Measurements from ENCODE around the gene MT1F.
"Not testable (repeated sequence)": the region's sequence is repeated elsewhere in the genome, so short reads cannot be mapped to it uniquely, and the experiment has no call there.

Gene MT1F

DNA sequence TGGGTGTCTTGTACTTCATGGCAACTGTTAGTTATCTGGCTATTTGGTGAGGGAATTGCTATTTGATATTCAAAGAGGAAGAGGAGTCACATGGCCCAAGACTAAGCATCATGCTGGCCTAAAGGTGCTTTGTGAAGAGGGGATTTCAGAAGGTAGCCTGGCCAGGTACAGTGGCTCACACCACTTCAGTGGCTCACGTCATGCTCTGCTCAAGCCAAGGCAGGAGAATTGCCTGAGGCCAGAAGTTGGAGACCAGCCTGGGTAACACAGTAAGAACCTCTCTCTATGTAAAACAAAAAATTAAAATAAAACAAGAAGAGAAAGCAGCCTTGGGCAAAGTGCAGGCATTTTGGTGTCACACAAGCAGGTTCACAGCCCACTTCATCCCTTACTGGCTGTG, 12.4 kb upstream of the MT1F start:
- DNase-seq (ENCODE audit: low read depth), result no peak

DNA sequence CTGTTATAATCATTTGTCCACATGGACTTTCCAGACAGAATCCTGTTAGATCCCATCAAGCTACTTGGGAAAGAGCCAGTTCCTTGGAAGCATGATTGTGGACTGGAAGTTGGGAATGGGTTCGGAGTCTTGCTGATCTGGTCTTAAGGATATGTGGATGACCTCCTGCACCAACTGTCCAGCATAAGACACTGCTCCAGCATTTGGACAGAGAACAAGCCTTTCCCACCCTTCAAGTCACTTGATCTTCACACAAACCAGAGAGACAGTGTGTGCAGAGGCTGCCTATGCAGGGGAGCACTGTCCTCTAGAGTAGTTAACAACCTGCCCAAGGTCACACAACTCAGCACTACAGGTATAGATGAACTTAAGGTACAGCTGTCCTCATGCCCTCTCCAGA, 11.9 kb upstream of the MT1F start:
- no peak for DNase-seq (ENCODE audit: low read depth)

DNA sequence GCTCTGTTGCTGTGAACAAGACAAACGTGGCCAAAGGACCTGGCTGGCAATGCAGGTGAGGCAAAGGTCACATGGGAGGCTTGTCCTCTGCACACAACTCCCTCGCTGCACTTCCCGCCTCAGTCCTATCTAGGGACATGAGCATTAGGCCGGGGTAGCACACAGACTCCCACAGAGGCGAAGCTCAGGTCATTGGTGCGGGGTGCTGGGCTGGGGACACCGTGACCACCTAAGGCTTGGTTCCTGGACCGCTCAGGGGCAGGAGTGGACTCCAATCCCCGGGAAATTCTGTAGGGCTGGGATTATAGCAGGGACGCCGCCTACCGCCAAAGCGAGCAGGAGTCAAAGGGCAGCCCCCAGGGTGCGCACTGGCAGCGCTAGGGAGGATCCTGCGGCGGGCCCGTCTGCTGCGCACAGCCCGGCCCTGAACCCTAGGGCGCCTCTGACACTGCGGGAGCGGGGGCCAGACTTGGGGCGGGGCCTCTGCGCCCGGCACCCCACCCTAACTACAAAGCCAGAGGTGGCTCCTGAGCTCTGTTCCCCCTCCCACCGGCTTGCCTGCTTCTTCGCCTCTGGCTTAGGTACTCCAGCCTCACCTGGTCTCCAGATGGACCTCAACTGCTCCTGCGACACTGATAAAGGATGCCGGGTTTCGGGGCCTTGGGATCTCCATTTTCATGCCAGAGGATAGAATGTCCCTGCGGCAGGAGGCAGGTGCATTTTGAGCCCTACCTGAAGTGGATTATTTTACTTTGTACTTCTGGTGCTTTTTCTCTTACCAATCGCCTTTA, 9.9 kb upstream of the MT1F start:
- DNase-seq (ENCODE audit: low read depth), result no peak

DNA sequence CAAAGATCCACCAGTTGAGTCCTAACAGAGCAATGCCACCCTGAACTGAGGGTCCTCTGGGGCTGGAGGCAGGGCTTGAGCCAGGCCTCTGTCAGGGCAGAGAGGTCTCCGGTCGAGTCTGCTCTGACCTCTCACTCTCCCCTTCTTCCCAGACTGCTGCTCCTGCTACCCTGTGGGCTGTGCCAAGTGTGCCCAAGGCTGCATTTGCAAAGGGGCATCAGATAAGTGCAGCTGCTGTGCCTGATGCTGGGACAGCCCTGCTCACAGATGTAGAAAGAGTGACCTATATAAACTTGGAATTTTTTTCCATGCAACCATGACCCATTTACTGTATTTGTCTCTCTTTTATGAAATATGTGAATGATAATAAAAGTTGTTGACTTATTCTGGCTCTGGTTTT, 8.5 kb upstream of the MT1F start:
- no peak for DNase-seq (ENCODE audit: low read depth)

DNA sequence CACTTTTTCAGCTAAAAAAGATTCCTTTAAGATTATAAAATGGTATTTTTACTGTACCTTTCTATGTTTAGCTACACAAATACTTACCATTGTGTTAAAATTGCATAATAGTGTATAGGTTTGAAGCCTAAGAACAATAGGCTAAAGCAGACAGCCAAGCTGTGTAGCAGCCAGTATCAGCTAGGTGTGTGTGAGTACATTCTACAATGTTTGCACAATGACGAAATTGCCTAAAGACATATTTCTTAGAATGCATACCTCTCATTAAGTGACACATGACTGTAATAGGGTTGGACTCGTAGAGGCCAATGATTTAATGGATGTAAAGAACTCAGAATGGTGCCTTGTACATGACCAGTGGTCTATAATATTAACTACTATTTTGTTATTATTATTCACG, 7.9 kb upstream of the MT1F start:
- no peak for DNase-seq (ENCODE audit: low read depth)

DNA sequence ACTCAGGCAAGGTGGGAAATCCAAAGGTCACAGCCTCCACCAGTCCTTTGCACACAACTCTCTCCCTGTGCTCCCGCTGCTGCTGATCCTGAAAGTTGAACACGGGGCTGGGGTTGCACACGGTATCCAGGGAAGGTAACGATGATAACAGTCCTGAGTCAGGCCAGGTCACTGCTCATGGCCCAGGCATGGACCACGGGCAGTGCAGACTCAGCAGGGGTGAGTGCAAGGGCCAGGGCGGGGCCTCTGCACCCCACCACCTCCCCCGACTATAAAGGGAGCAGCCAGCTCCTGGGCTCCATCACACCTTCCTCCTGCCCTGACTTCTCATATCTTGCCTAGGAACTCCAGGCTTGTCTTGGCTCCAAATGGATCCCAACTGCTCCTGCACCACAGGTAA, 6.2 kb upstream of the MT1F start, which contains the start of gene MT1B:
Gene MT1B (plus strand): TSS at position 301 of the 400 bp plus-strand sequence. CDS start 68 bp downstream, at position 369.
- no peak for DNase-seq (ENCODE audit: low read depth)

DNA sequence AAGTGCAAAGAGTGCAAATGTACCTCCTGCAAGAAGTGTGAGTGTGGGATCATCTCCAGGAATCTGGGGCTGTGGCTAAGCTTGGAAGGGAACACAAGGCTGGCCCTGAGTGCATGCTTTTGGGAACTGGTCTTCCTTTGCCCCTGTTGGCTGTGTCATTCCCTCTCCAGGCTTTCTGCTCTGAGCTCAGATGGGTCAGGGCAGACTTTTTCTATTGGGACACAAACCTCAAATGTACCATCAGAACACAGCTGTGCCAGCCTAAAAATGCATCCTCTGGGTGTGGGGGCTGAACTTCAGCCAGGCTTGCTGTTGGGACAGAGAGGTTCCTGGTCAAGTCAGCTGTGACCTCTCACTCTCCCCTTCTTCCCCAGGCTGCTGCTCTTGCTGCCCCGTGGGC, 5.2 kb upstream of the MT1F start:
- DNase-seq (ENCODE audit: low read depth), result no peak

DNA sequence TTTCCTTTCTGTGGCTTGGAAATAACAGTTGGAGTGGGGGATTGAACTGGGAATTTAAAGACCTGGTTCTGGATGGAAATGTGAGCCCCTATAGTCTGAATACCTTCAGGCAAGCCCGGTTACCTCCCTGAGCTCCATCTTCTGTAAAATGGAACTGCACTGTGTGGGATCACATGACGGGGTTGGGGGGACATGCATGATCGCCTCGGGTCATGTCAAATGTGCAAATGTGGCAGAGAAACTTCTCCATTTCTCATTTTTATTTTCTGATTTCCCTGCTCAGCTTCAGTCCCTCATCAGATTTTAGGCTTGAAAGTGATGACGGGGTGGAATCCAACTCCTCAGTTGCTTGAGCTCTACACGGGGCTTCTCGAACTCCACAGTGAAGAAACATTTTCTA, 4.5 kb upstream of the MT1F start:
- DNase-seq (ENCODE audit: low read depth), result no peak

DNA sequence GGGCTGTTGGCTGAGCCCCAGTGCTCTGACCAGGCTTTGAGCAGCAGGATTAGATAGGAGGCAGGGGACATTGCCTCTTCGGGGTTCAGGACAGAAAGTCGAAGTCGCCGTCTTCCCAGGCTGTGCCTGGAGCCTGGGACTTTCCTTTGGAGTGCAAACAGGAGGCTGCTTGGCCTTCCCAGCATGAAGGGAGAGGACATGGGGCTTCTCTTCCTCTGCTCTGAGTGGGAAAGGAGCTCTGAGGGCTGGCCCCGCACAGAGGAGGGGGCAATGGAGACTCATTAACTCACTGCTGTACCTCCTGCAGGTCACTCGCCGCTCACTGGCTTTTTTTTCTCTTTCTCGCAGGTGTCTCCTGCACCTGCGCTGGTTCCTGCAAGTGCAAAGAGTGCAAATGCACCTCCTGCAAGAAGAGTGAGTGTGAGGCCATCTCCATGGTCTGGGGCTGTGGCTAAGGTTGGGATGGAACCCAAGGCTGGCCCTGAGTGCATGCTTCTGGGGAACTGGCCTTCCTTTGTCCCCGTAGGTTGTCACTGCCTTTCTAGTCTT, 642 bp downstream of the MT1F start:
- no peak for DNase-seq (ENCODE audit: low read depth)

DNA sequence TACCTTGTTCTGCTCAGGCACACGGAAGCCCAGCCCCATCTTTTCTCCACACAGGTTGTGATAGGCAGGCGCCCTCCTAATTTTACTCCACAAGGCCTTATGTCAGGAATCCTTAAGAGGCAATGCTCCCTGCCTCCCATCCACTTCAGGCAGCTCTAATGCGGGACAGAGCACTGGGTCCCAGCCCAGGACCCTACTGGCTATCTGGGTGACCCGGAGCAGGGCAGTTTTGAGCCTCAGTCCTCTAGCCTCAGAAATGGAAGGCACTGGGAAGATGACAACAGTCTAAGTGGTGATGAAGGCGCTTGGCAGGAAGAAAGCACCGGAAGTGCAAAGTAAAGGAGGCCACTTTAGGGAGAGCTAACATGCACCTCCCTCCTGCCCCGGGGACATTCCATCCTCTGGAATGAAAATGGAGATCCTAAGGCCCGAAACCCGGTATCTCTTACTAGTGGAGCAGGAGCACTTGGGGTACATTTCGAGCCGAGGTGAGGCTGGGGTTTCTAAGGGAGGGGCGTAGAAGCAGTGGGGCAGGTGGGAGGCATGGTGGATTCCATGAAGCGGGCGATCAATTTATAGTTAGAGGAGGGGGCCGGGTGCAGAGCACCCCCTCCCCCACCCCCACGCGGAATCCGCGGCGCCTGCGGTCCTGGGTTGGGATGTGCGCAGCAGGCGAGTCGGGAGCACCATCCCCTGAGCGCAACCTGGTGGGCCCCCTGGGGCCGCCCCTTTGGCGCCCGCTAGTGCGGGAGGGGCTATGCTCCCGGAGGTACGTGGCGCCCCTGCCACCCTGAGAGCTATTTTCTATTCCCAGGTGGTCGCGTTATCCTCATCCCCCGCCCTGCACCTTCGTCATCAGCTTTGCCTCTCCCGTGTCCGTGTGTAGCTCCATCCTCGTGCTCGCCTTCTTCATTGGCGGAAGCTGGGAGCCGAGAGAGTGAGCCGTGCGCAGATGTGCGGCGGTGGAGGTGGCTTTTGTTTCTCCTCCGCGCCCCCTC, 4.9 kb downstream of the MT1F start:
- peak; percentile 28 for DNase-seq (ENCODE audit: low read depth)

DNA sequence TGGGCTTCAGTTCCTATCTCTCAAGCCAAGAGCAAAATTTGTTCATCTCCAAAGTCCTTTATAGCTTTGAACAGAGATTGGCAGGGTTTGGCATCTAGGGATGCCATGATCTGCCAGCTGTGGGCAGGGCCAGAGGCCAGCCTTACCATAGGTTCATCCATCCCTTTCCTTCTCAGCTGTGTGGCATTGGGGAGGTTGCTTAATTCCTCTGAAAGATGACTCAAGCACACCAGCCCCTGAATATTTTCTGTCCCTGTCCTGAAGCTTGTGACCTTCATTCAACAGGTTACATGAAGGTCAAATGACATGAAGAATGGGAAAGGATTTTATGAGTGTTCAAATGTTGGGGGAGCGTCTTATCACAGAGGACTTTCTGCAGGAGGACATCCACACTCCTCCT, 6.7 kb downstream of the MT1F start:
- DNase-seq (ENCODE audit: low read depth), result no peak

DNA sequence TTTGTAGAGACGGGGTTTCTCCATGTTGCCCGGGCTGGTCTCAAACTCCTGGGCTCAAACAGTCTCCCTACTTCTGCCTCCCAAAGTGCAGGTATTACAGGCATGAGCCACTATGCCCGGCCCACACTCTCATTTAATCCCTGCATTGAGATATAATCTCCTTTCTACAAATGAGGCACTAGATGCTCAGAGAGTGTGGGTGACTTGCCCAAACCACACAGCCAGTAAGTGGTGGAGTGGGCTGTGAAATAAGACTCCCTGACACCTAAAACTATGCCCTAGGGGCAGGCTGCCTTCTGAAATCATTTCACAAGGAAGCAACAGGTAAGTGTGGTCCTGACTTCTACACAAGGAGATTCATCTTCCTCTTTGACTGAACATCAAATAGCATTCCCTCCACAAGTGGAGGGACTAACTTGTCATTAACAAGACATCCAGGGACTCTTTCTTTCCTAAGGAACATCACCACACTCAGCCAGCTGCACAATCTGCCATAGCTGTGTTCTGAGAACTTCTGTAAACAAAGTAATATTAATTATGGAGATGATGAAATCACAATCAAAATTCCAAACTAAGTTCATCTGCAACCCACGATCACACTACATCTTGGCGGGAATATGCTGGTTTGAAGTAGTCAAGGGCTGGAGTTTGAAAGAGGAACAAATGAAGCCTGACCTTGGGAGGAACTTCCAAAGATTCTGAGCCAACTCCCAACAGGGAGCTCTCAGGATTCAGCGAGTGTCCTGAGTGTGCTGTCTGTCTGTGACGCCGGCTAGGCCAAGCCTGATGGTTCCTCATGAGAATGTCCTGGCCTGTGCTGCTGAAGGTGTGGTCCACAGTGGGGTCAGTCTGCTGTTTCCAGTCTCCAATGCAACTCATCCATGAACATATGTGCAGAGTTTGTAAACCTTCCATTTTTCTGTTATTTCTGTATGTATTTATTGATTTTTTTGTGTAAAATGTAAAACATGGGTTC, 7.8 kb downstream of the MT1F start:
- DNase-seq (ENCODE audit: low read depth), result not testable (repeated sequence)

DNA sequence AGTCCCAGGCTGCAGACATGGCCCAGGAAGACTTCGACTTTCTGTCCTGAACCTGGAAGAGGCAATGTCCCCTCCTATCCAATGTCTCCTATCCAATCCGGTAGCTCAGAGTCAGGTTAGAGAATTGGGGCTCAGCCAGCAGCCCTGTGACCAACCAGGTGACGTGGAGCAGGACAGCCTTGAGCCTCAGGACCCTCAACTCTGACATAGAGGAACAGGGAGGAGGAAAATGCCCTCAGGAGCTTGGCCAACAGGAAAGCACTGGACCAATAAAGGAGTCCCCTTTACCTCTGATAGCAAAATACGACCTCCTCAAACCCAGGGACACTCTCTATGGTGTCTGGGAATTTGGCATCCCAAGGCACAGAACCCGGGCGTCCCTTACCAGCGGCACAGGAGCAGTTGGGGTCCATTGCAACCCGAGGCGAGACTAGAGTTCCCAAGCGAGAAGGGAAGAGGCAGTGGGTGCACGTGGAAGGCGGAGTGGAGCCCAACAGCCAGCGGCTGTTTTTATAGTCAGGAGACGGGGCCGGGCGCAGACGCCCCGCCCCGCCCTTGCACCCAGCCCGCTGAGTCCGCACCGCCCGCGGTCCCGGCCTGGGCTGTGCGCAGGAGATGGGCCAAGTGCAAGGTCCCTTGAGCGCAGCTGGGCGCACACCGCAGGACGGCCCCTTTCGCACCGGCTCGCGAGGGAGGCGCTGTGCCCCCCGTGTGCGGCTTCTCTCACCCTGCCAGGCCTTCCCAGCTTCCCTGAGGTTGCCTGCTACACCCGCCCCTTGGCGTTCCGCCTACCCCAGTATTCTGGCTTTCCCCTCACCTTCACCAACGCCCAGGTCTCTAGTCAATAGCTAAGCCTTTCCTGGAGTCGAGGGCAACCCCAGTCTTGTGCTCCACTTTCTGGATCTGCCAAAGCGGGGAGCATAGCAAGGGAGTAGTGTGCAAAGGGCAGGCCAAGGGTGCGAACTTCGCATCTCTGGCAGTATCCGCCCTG, 10.1 kb downstream of the MT1F start, which contains the start of gene MT1G:
Gene MT1G (minus strand): TSS at position 485 of the 991 bp plus-strand sequence. CDS start 72 bp downstream, at position 413.
- DNase-seq (ENCODE audit: low read depth), result peak; percentile 42

DNA sequence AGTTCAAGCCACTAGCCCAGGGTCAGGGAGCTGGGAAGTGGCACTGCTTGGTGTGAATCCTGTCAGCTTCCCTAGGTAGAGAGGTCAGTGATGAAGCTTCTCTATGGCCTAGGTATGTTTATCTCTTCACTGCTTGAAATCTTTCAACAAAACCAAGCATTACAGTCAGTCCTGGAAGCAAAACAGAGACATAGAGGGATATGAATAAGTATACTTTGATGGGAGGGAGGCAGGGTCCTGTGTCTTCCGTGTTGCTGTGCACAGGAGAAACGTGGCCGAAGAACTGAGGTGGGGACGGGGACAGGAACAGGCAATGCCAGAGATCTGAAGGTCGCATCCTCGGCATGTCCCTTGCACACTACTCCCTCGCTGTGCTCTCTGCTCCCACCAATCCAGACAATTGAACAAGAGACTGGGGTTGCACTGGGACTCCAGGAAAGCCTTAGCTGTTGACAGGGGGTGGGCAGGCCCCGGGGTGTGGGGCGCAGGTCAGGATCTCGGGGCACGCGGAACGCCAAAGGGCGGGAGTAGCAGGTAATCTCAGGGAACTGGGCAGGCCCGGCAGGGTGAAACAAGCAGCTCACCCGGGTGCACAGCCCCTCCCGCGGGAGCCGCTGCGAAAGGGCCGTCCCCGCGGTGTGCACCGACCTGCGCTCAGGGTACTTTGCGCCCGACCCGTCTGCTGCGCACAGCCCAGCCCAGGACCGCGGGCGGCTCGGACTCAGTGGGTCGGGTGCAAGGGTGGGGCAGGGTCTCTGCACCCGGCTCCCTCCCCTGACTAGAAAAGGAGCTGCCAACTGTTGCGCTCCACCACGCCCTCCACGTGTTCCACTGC, 11.5 kb downstream of the MT1F start, which contains the start of gene MT1H:
Gene MT1H (plus strand): TSS at position 810 of the 835 bp plus-strand sequence. CDS start 71 bp downstream, outside the sequence.
- DNase-seq (ENCODE audit: low read depth), result peak; percentile 22

DNA sequence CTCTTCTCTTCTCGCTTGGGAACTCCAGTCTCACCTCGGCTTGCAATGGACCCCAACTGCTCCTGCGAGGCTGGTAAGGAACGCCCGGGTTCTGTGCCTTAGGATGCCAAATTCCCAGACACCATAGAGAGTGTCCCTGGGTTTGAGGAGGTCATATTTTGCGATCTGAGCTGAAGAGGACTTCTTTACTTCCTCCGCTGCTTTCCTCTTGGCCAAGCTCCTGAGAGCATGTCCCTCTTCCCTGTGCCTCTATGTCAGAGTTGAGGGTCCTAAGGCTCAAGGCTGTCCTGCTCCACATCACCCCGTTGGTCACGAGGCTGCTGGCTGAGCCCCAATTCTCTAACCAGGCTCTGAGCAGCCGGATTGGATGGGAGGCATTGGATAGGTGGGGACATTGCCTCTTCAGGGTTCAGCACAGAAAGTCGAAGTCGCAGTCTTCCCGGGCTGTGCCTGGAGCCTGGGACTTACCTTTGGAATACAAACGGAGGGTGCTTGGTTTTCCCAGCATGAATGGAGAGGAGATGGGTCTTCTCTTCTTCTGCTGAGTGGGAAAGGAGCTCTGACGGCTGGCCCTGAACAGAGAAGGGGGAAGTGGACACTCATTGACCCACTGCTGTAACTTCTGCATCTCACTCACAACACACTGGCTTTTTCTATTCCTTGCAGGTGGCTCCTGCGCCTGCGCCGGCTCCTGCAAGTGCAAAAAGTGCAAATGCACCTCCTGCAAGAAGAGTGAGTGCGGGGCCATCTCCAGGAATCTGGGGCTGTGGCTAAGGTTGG, 12.3 kb downstream of the MT1F start:
- no peak for DNase-seq (ENCODE audit: low read depth)

DNA sequence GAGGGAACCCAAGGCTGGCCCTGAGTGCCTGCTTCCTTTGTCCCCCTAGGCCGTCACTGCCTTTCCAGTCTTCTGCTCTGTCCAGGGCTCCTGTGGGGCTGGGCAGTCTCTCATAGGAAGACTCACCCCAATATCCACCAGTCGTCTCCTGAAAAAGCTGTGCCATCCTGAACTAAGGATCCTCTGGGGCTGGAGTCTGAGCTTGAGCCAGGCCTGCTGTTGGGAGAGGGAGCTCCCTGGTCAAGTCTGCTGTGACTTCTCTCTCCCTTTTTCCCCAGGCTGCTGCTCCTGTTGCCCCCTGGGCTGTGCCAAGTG, 12.8 kb downstream of the MT1F start:
- no peak for DNase-seq (ENCODE audit: low read depth)

DNA sequence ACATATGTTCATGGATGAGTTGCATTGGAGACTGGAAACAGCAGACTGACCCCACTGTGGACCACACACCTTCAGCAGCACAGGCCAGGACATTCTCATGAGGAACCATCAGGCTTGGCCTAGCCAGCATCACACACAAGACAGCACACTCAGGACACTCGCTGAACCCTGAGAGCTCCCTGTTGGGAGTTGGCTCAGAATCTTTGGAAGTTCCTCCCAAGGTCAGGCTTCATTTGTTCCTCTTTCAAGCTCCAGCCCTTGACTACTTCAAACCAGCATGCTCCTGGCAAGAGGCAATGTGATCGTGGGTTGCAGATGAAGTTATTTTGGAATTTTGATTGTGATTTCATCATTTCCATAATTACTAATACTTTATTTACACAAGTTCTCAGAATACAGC, 13.9 kb downstream of the MT1F start:
- not testable (repeated sequence) for DNase-seq (ENCODE audit: low read depth)

DNA sequence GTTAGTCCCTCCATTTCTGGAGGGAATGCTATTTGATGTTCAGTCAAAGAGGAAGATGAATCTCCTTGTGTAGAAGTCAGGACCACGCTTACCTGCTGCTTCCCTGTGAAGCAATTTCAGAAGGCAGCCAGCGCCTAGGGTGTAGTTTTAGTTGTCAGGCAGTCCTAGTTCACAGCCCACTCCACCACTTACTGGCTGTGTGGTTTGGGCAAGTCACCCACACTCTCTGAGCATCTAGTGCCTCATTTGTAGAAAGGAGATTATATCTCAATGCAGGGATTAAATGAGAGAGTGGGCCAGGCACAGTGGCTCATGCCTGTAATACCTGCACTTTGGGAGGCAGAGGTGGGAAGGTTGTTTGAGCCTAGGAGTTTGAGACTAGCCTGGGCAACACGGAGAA, 14.4 kb downstream of the MT1F start:
- DNase-seq (ENCODE audit: low read depth), result not testable (repeated sequence)

All from stimulated activated CD8-positive, alpha-beta memory T cell treated with anti-CD3 and anti-CD28 coated beads, Interleukin-4, amount 100 ng/mL, for 24 hours (primary cell).